H54 (cell line): ENCODE data around the gene COL25A1.

Experiments
- DNase-seq: peaks from one replicate; pipeline ENCODE4 v3.0.0; 2011; ENCODE audit warnings: low spot score, mixed read lengths; ENCODE audit not compliant: insufficient read length
- FAIRE-seq: peaks from 3 replicates; lab custom pipeline; 2011; peaks lifted over from hg19 to GRCh38; lab: Jason Lieb, UNC
- POLR2A ChIP-seq: IDR thresholded peaks from 2 replicates; pipeline ENCODE4 v1.6.1; 2011; ENCODE audit warnings: low read depth, mild to moderate bottlenecking, low read length

Gene COL25A1

GRCh38 chr4:108852691-108853090 is 449.8 kb downstream of the COL25A1 start:
- no peak for TF ChIP-seq POLR2A
- DNase-seq = no peak
- no peak for FAIRE-seq

GRCh38 chr4:108851366-108851765 is 451.1 kb downstream of the COL25A1 start:
- DNase-seq (no peak), FAIRE-seq (no peak)
- TF ChIP-seq POLR2A = no peak

GRCh38 chr4:108850219-108850649 is 452.2 kb downstream of the COL25A1 start:
- no peak for TF ChIP-seq POLR2A
- no peak for FAIRE-seq
- no peak for DNase-seq

GRCh38 chr4:108849611-108850168 is 452.8 kb downstream of the COL25A1 start:
- no peak for TF ChIP-seq POLR2A
- DNase-seq = no peak
- no peak for FAIRE-seq

- no peak for DNase-seq
- TF ChIP-seq POLR2A = no peak
- FAIRE-seq = no peak
Observed at GRCh38 chr4:108846568-108846967, 455.9 kb downstream of the COL25A1 start.

GRCh38 chr4:108840426-108840975 is 462.0 kb downstream of the COL25A1 start:
- no peak for TF ChIP-seq POLR2A
- DNase-seq = no peak
- no peak for FAIRE-seq

- DNase-seq (no peak), FAIRE-seq (no peak)
- TF ChIP-seq POLR2A = no peak
Observed at GRCh38 chr4:108839333-108839732, 463.1 kb downstream of the COL25A1 start.

- FAIRE-seq (no peak), DNase-seq (no peak)
- no peak for TF ChIP-seq POLR2A
Observed at GRCh38 chr4:108838451-108838850, 464.0 kb downstream of the COL25A1 start.

GRCh38 chr4:108834835-108835384 is 467.5 kb downstream of the COL25A1 start:
- TF ChIP-seq POLR2A = no peak
- no peak for FAIRE-seq
- DNase-seq = no peak

- FAIRE-seq = no peak
- no peak for DNase-seq
- TF ChIP-seq POLR2A = no peak
Observed at GRCh38 chr4:108834166-108834834, 468.2 kb downstream of the COL25A1 start.

GRCh38 chr4:108833046-108833445 is 469.4 kb downstream of the COL25A1 start:
- no peak for FAIRE-seq
- TF ChIP-seq POLR2A = no peak
- DNase-seq = no peak

- DNase-seq = no peak
- no peak for TF ChIP-seq POLR2A
- FAIRE-seq = no peak
Observed at GRCh38 chr4:108831886-108832285, 470.6 kb downstream of the COL25A1 start.

- DNase-seq = no peak
Observed at GRCh38 chr4:108831291-108831690, 471.2 kb downstream of the COL25A1 start.

GRCh38 chr4:108830509-108831244 is 471.8 kb downstream of the COL25A1 start:
- FAIRE-seq = no peak
- no peak for DNase-seq
- no peak for TF ChIP-seq POLR2A

More at GRCh38 chr4:108831291-108831690, 471.2 kb downstream of the COL25A1 start:
- no peak for TF ChIP-seq POLR2A
- no peak for FAIRE-seq
